ENCODE measurements around the gene PDZD2. TPM values are rescaled to one million over a fixed set of nuclear protein-coding genes. Genes with fewer than 3 reads are reported as not detected.
"Not testable (repeated sequence)": the region's sequence is repeated elsewhere in the genome, so short reads cannot be mapped to it uniquely, and the experiment has no call there.

Gene PDZD2
- polyA plus RNA-seq, 3 donors from 2014 or later = 0.37 TPM; not detected in 2

GRCh38 chr5:32100230-32100629, 461.3 kb downstream of the PDZD2 start:
- H3K27me3 Mint-ChIP-seq (ENCODE audit: low read depth in 3 of 3) = no peaks in the 10 kb centered on the region
- peak overlapping the region in 2 of 6 donors; percentile 37 to 64 for H3K27ac Mint-ChIP-seq
- H3K4me1 Mint-ChIP-seq = no peaks in the 10 kb centered on the region
- H3K9me3 Mint-ChIP-seq = peaks cover 0 to 2% (median 0%) of the 10 kb centered on the region in 6 donors
- DNase-seq = no peak
- no peak overlapping the region for H3K4me3 Mint-ChIP-seq
- peaks cover 7 to 45% (median 13%) of the 10 kb centered on the region in 3 donors for H3K36me3 Mint-ChIP-seq

- Mint-ChIP-seq H3K9me3 (peaks cover 0 to 2% (median 0%) of the 10 kb centered on the region in 6 donors), H3K36me3 (peaks cover 11 to 49% (median 13%) of the 10 kb centered on the region in 3 donors), H3K27me3 (ENCODE audit: low read depth in 3 of 3) (no peaks in the 10 kb centered on the region), H3K4me1 (no peaks in the 10 kb centered on the region), H3K27ac (no peak overlapping the region), H3K4me3 (no peak overlapping the region)
- no peak for DNase-seq
These were observed 461.9 kb downstream of the PDZD2 start for GRCh38 chr5:32100691-32101302.

- Mint-ChIP-seq H3K36me3 (peaks cover 11 to 45% (median 13%) of the 10 kb centered on the region in 3 donors), H3K9me3 (peaks cover 0 to 2% (median 0%) of the 10 kb centered on the region in 6 donors), H3K4me1 (no peaks in the 10 kb centered on the region), H3K27ac (peak overlapping the region in 2 of 6 donors; percentile 22 to 71), H3K27me3 (ENCODE audit: low read depth in 3 of 3) (no peaks in the 10 kb centered on the region), H3K4me3 (no peak overlapping the region)
- DNase-seq = no peak
These were observed 463.5 kb downstream of the PDZD2 start for GRCh38 chr5:32102254-32102986.

GRCh38 chr5:32103521-32103920, 464.6 kb downstream of the PDZD2 start:
- H3K9me3 Mint-ChIP-seq = peaks cover 0 to 2% (median 0%) of the 10 kb centered on the region in 6 donors
- H3K27ac Mint-ChIP-seq = no peak overlapping the region
- H3K4me1 Mint-ChIP-seq = no peaks in the 10 kb centered on the region
- no peaks in the 10 kb centered on the region for H3K27me3 Mint-ChIP-seq (ENCODE audit: low read depth in 3 of 3)
- H3K4me3 Mint-ChIP-seq = no peak overlapping the region
- no peak for DNase-seq
- H3K36me3 Mint-ChIP-seq = peaks cover 11 to 43% (median 13%) of the 10 kb centered on the region in 3 donors

- peaks cover 3 to 7% of the 10 kb centered on the region in 2 donors for H3K4me1 Mint-ChIP-seq
- no peak overlapping the region for H3K4me3 Mint-ChIP-seq
- no peak for DNase-seq
- H3K9me3 Mint-ChIP-seq = peaks cover 0 to 2% (median 0%) of the 10 kb centered on the region in 6 donors
- peak overlapping the region in 1 of 6 donors; percentile 62 for H3K27ac Mint-ChIP-seq
- no peaks in the 10 kb centered on the region for H3K27me3 Mint-ChIP-seq (ENCODE audit: low read depth in 3 of 3)
- peaks cover 5 to 41% (median 13%) of the 10 kb centered on the region in 3 donors for H3K36me3 Mint-ChIP-seq
These were observed 468.4 kb downstream of the PDZD2 start for GRCh38 chr5:32107291-32107690.

GRCh38 chr5:32108167-32108566, 469.2 kb downstream of the PDZD2 start:
- peaks cover 9 to 42% (median 10%) of the 10 kb centered on the region in 3 donors for H3K36me3 Mint-ChIP-seq
- no peaks in the 10 kb centered on the region for H3K27me3 Mint-ChIP-seq (ENCODE audit: low read depth in 3 of 3)
- H3K9me3 Mint-ChIP-seq = peaks cover 0 to 2% (median 0%) of the 10 kb centered on the region in 6 donors
- H3K27ac Mint-ChIP-seq = peak overlapping the region in 1 of 6 donors; percentile 55
- no peak for DNase-seq
- H3K4me1 Mint-ChIP-seq = peaks cover 3 to 13% of the 10 kb centered on the region in 2 donors
- no peak overlapping the region for H3K4me3 Mint-ChIP-seq

GRCh38 chr5:32109236-32109635, 470.3 kb downstream of the PDZD2 start:
- H3K4me3 Mint-ChIP-seq = no peak overlapping the region
- peaks cover 3 to 13% of the 10 kb centered on the region in 2 donors for H3K4me1 Mint-ChIP-seq
- no peak for DNase-seq
- H3K27me3 Mint-ChIP-seq (ENCODE audit: low read depth in 3 of 3) = no peaks in the 10 kb centered on the region
- H3K27ac Mint-ChIP-seq = peak overlapping the region in 2 of 6 donors; percentile 24 to 41
- H3K36me3 Mint-ChIP-seq = peaks cover 9 to 37% (median 10%) of the 10 kb centered on the region in 3 donors
- peaks cover 0 to 2% (median 0%) of the 10 kb centered on the region in 6 donors for H3K9me3 Mint-ChIP-seq

- no peaks in the 10 kb centered on the region for H3K27me3 Mint-ChIP-seq (ENCODE audit: low read depth in 3 of 3)
- peaks cover 3 to 16% of the 10 kb centered on the region in 2 donors for H3K4me1 Mint-ChIP-seq
- H3K36me3 Mint-ChIP-seq = peaks cover 9 to 35% (median 10%) of the 10 kb centered on the region in 3 donors
- peak overlapping the region in 5 of 6 donors; percentile 9 to 64 (median 41) for H3K27ac Mint-ChIP-seq
- DNase-seq = no peak
- no peak overlapping the region for H3K4me3 Mint-ChIP-seq
- H3K9me3 Mint-ChIP-seq = no peaks in the 10 kb centered on the region
These were observed 471.3 kb downstream of the PDZD2 start for GRCh38 chr5:32110111-32110696.

GRCh38 chr5:32115985-32116384, 477.1 kb downstream of the PDZD2 start:
- H3K36me3 Mint-ChIP-seq = peaks cover 12 to 27% (median 14%) of the 10 kb centered on the region in 3 donors
- no peak overlapping the region for H3K4me3 Mint-ChIP-seq
- DNase-seq = no peak
- H3K27me3 Mint-ChIP-seq (ENCODE audit: low read depth in 3 of 3) = peaks cover 0 to 2% (median 0%) of the 10 kb centered on the region in 3 donors
- no peaks in the 10 kb centered on the region for H3K9me3 Mint-ChIP-seq
- H3K27ac Mint-ChIP-seq = peak overlapping the region; percentile 0 to 55 (median 38)
- peaks cover 18 to 45% of the 10 kb centered on the region in 2 donors for H3K4me1 Mint-ChIP-seq

GRCh38 chr5:32116574-32117313, 477.8 kb downstream of the PDZD2 start:
- Mint-ChIP-seq H3K4me3 (no peak overlapping the region), H3K36me3 (peaks cover 8 to 28% (median 14%) of the 10 kb centered on the region in 3 donors)

GRCh38 chr5:32118922-32119321, 480.0 kb downstream of the PDZD2 start:
- H3K9me3 Mint-ChIP-seq; DNase-seq; H3K27me3 Mint-ChIP-seq (ENCODE audit: low read depth in 3 of 3); H3K27ac Mint-ChIP-seq; H3K4me3 Mint-ChIP-seq: not testable (repeated sequence)
- Mint-ChIP-seq H3K36me3 (peaks cover 4 to 27% (median 8%) of the 10 kb centered on the region in 3 donors), H3K4me1 (peaks cover 27 to 56% of the 10 kb centered on the region in 2 donors)

More at GRCh38 chr5:32116574-32117313, 477.8 kb downstream of the PDZD2 start:
- Mint-ChIP-seq H3K27ac (peak overlapping the region in 4 of 6 donors; percentile 13 to 85 (median 24)), H3K4me1 (peaks cover 15 to 44% of the 10 kb centered on the region in 2 donors), H3K9me3 (no peaks in the 10 kb centered on the region), H3K27me3 (ENCODE audit: low read depth in 3 of 3) (peaks cover 0 to 2% (median 0%) of the 10 kb centered on the region in 3 donors)
- no peak for DNase-seq

- Mint-ChIP-seq H3K4me1 (peaks cover 33 to 67% of the 10 kb centered on the region in 2 donors), H3K9me3 (no peaks in the 10 kb centered on the region), H3K27ac (peak overlapping the region in 3 of 6 donors; percentile 3 to 46 (median 37)), H3K4me3 (no peak overlapping the region), H3K27me3 (ENCODE audit: low read depth in 3 of 3) (peaks cover 0 to 2% (median 0%) of the 10 kb centered on the region in 3 donors), H3K36me3 (peaks cover 4 to 31% (median 12%) of the 10 kb centered on the region in 3 donors)
- DNase-seq = no peak
These were observed 484.3 kb downstream of the PDZD2 start for GRCh38 chr5:32123058-32123805.
